ENCODE data around the gene GVQW3.

Gene GVQW3

GRCh38 chr11:76443268-76443980 is 62.3 kb downstream of the GVQW3 start:
- H3K27ac ChIP-seq: peak overlapping the region; percentile 97
- peaks cover 30% of the 10 kb centered on the region for H3K36me3 ChIP-seq
- no peaks in the 10 kb centered on the region for H3K9me3 ChIP-seq (ENCODE audit: severe bottlenecking)
- H3K4me3 ChIP-seq (ENCODE audit: low read depth, low read length): peak overlapping the region; percentile 100
- H3K27me3 ChIP-seq (ENCODE audit: insufficient read depth, low read depth, severe bottlenecking): no peaks in the 10 kb centered on the region
- no peak for TF ChIP-seq CTCF (IDR thresholded peaks at IDR 0.05; ENCODE audit: low read depth, low read length)
- no peak for DNase-seq

- Histone ChIP-seq H3K9me3 (ENCODE audit: severe bottlenecking) (no peaks in the 10 kb centered on the region), H3K4me3 (ENCODE audit: low read depth, low read length) (peak overlapping the region; percentile 100), H3K36me3 (peaks cover 35% of the 10 kb centered on the region), H3K27me3 (ENCODE audit: insufficient read depth, low read depth, severe bottlenecking) (no peaks in the 10 kb centered on the region), H3K27ac (peak overlapping the region; percentile 97)
- no peak for TF ChIP-seq CTCF (IDR thresholded peaks at IDR 0.05; ENCODE audit: low read depth, low read length)
- DNase-seq: no peak
Observed at GRCh38 chr11:76444065-76444383, 62.9 kb downstream of the GVQW3 start.

GRCh38 chr11:76444384-76445120 is 63.4 kb downstream of the GVQW3 start, which contains the start of gene EMSY:
EMSY (plus strand) TSS chr11:76445018; CDS start chr11:76446939, 1,921 bp downstream.
- H3K27ac ChIP-seq: peak within 1 kb of the TSS; percentile 97

GRCh38 chr11:76445121-76446084 is 64.3 kb downstream of the GVQW3 start:
- no peaks in the 10 kb centered on the region for H3K27me3 ChIP-seq (ENCODE audit: insufficient read depth, low read depth, severe bottlenecking)
- peak; percentile 29; the same call in 1 of the 2 replicates for TF ChIP-seq CTCF (IDR thresholded peaks at IDR 0.05; ENCODE audit: low read depth, low read length)
- H3K36me3 ChIP-seq: peaks cover 49% of the 10 kb centered on the region
- peak; percentile 96 for DNase-seq
- H3K27ac ChIP-seq: peak overlapping the region; percentile 97
- H3K4me3 ChIP-seq (ENCODE audit: low read depth, low read length): peak overlapping the region; percentile 100
- no peaks in the 10 kb centered on the region for H3K9me3 ChIP-seq (ENCODE audit: severe bottlenecking)

More at GRCh38 chr11:76444384-76445120, 63.4 kb downstream of the GVQW3 start, which contains the start of gene EMSY:
- DNase-seq: peak; percentile 98
- peaks cover 40% of the 10 kb centered on the region for H3K36me3 ChIP-seq
- H3K9me3 ChIP-seq (ENCODE audit: severe bottlenecking): no peaks in the 10 kb centered on the region
- no peaks in the 10 kb centered on the region for H3K27me3 ChIP-seq (ENCODE audit: insufficient read depth, low read depth, severe bottlenecking)
- H3K4me3 ChIP-seq (ENCODE audit: low read depth, low read length): peak within 1 kb of the TSS; percentile 100
- no peak for TF ChIP-seq CTCF (IDR thresholded peaks at IDR 0.05; ENCODE audit: low read depth, low read length)

- Histone ChIP-seq H3K36me3 (peaks cover 53% of the 10 kb centered on the region), H3K27ac (no peak overlapping the region), H3K4me3 (ENCODE audit: low read depth, low read length) (no peak overlapping the region), H3K9me3 (ENCODE audit: severe bottlenecking) (no peaks in the 10 kb centered on the region), H3K27me3 (ENCODE audit: insufficient read depth, low read depth, severe bottlenecking) (no peaks in the 10 kb centered on the region)
- TF ChIP-seq CTCF (IDR thresholded peaks at IDR 0.05; ENCODE audit: low read depth, low read length): no peak
- DNase-seq: no peak
Observed at GRCh38 chr11:76448506-76448905, 67.4 kb downstream of the GVQW3 start.
